ENCODE data around the gene CCL26.
"Not testable (repeated sequence)": the region's sequence is repeated elsewhere in the genome, so short reads cannot be mapped to it uniquely, and the experiment has no call there.

Gene CCL26

GRCh38 chr7:75738604-75738974 lies 33.4 kb downstream of the CCL26 start, which contains the start of gene HIP1:
Gene HIP1, minus strand, starts transcription at chr7:75738941. Its CDS starts 21 bp downstream, at chr7:75738920.
- FAIRE-seq, result no peak

GRCh38 chr7:75737856-75738603 lies 34.0 kb downstream of the CCL26 start:
- FAIRE-seq, result no peak

- FAIRE-seq, result no peak
Measured at GRCh38 chr7:75735581-75736350, 36.2 kb downstream of the CCL26 start.

- no peak for FAIRE-seq
Measured at GRCh38 chr7:75734586-75735458, 37.2 kb downstream of the CCL26 start.

- FAIRE-seq, result no peak
Measured at GRCh38 chr7:75732764-75733630, 39.0 kb downstream of the CCL26 start.

GRCh38 chr7:75732016-75732521 lies 39.9 kb downstream of the CCL26 start:
- no peak for FAIRE-seq

GRCh38 chr7:75729851-75730274 lies 42.1 kb downstream of the CCL26 start:
- FAIRE-seq, result no peak

GRCh38 chr7:75727881-75728593 lies 44.0 kb downstream of the CCL26 start:
- FAIRE-seq, result no peak

GRCh38 chr7:75727351-75727750 lies 44.7 kb downstream of the CCL26 start:
- not testable (repeated sequence) for FAIRE-seq

- no peak for FAIRE-seq
Measured at GRCh38 chr7:75725306-75725705, 46.7 kb downstream of the CCL26 start.

- FAIRE-seq, result no peak
Measured at GRCh38 chr7:75723444-75723843, 48.6 kb downstream of the CCL26 start.

GRCh38 chr7:75722373-75722772 lies 49.6 kb downstream of the CCL26 start:
- FAIRE-seq, result no peak

GRCh38 chr7:75721922-75722321 lies 50.1 kb downstream of the CCL26 start:
- FAIRE-seq, result not testable (repeated sequence)

GRCh38 chr7:75721426-75721825 lies 50.6 kb downstream of the CCL26 start:
- FAIRE-seq, result no peak

GRCh38 chr7:75719626-75720025 lies 52.4 kb downstream of the CCL26 start:
- no peak for FAIRE-seq
